Common myeloid progenitor, CD34-positive (primary cell): ENCODE data around the gene CNOT4.

Experiments used
- CTCF ChIA-PET: fragments of 350-600 bp; sonication (Branson Sonifier 250); formaldehyde crosslinking; loops from one replicate; lab custom pipeline; 2021; ENCODE audit warnings: antibody characterized with exemption; lab: Charles Lee
- POLR2A ChIA-PET: fragments of 350-600 bp; sonication (Branson Sonifier 250); formaldehyde crosslinking; loops from one replicate; lab custom pipeline; 2021; ENCODE audit warnings: antibody characterized with exemption; lab: Charles Lee
- DNase-seq, 3 donors: peaks; one replicate each; pipeline versions ENCODE4 v3.0.0 to v3.0.0-alpha.2; 2013
- H3K27ac ChIP-seq, 2 experiments: 1 replicate in 1 of 2; 2 replicates in 1 of 2; pipeline ENCODE4 v1.7.0; 2013; ENCODE audit warnings: inconsistent platforms in 2 of 2, low read length in 2 of 2, mild to moderate bottlenecking in 2 of 2, low read depth in 1 of 2, moderate library complexity in 1 of 2; ENCODE audit not compliant: severe bottlenecking in 2 of 2, insufficient read depth in 1 of 2, poor library complexity in 1 of 2
- H3K27me3 ChIP-seq, 5 experiments: replicated peaks in 2 of 5; 1 replicate in 3 of 5; 2 replicates in 2 of 5; pipeline versions ENCODE4 v1.6.1 to v1.7.0; 2013; ENCODE audit warnings: low read length in 4 of 5, mild to moderate bottlenecking in 2 of 5, moderate library complexity in 2 of 5, inconsistent platforms in 1 of 5; ENCODE audit not compliant: insufficient read depth in 5 of 5, control insufficient read depth in 4 of 5
- H3K36me3 ChIP-seq, 4 experiments: 1 replicate in 2 of 4; 2 replicates in 2 of 4; pipeline versions ENCODE4 v1.6.1 to v1.7.0; 2013; ENCODE audit warnings: low read length in 3 of 4, control low read depth in 1 of 4, mild to moderate bottlenecking in 1 of 4; ENCODE audit not compliant: control insufficient read depth in 4 of 4, insufficient read depth in 4 of 4
- H3K4me1 ChIP-seq, 4 experiments: 1 replicate in 3 of 4; 2 replicates in 1 of 4; pipeline versions ENCODE4 v1.6.1 to v1.7.1; 2013; ENCODE audit warnings: low read length in 3 of 4, mild to moderate bottlenecking in 3 of 4, control low read depth in 1 of 4, inconsistent platforms in 1 of 4, moderate library complexity in 1 of 4; ENCODE audit not compliant: control insufficient read depth in 4 of 4, insufficient read depth in 4 of 4; ENCODE audit errors: control extremely low read depth in 1 of 4
- H3K4me3 ChIP-seq, 7 experiments: 1 replicate in 4 of 7; 2 replicates in 3 of 7; pipeline versions ENCODE4 v1.5.1 to v1.7.0; 2013; ENCODE audit warnings: mild to moderate bottlenecking in 7 of 7, low read length in 6 of 7, moderate library complexity in 6 of 7, inconsistent platforms in 2 of 7, low read depth in 2 of 7, control low read depth in 1 of 7; ENCODE audit not compliant: insufficient read depth in 4 of 7, control insufficient read depth in 1 of 7; ENCODE audit errors: extremely low read depth in 1 of 7
- H3K9me3 ChIP-seq, 5 experiments: 1 replicate in 4 of 5; 2 replicates in 1 of 5; pipeline versions ENCODE4 v1.6.1 to v1.7.1; 2013; ENCODE audit warnings: low read length in 4 of 5, mild to moderate bottlenecking in 2 of 5, inconsistent platforms in 1 of 5, low read depth in 1 of 5, moderate library complexity in 1 of 5; ENCODE audit not compliant: control insufficient read depth in 4 of 5, insufficient read depth in 2 of 5; ENCODE audit errors: control extremely low read depth in 1 of 5
- WGBS: methylation state at CpG from one replicate; pipeline ENCODE4 v1.1.5; 2013; ENCODE audit not compliant: insufficient coverage; 5-methylcytosine and 5-hydroxymethylcytosine counted together

Gene CNOT4

DNA sequence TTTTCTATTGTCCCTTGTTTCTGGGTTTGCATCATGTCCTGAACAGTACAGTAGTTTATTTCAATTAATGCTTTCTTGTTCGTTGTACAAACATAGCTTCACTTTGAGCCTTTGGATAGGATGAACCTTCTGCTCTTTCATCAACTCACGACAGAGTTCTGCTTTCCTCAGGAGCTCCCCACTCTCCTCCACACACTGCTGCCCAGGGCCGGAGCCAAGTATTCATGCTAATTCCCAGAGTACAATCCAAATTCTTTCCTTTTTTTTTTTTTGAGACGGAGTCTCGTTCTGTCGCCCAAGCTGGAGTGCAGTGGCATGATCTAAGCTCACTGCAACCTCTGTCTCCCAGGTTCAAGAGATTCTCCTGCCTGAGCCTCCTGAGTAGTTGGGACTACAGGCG is 40.3 kb upstream of the CNOT4 start:
- ChIA-PET POLR2A (no interaction called here), CTCF (interaction anchor here (0.7 kb wide), 1 partner anchor 409 kb away, joined by 3 read pairs; no protein-coding TSS in a partner anchor)
- no peak for DNase-seq
- no peaks in the 10 kb centered on the region for H3K36me3 ChIP-seq
- no peak overlapping the region for H3K4me3 ChIP-seq
- no peaks in the 10 kb centered on the region for H3K9me3 ChIP-seq
- no peaks in the 10 kb centered on the region for H3K27me3 ChIP-seq
- WGBS = 99% methylated on average over 7 of the region's 7 CpGs
- no peak overlapping the region for H3K27ac ChIP-seq
- H3K4me1 ChIP-seq = no peaks in the 10 kb centered on the region

DNA sequence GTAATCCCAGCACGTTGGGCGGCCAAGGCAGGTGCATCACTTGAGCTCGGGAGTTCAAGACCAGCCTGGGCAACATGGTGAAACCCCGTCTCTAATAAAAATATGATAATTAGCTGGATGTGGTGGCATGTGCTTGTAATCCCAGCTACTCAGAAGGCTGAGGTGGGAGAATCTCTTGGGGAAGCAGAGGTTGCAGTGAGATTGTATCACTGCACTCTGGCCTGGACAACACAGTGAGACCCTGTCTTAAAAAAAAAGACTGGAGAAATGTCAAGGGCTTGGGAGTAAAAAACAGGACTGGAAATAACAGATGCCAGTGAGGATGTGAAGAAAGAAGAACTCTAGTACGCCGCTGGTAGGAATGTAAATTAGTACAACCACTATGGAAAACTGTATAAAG is 31.1 kb upstream of the CNOT4 start:
- H3K4me1 ChIP-seq = peaks cover 3 to 10% (median 7%) of the 10 kb centered on the region in 4 experiments
- WGBS = 100% methylated on average over 5 of the region's 6 CpGs
- CTCF ChIA-PET = no interaction called here
- DNase-seq = no peak
- H3K4me3 ChIP-seq = no peak overlapping the region
- no peaks in the 10 kb centered on the region for H3K36me3 ChIP-seq
- H3K27me3 ChIP-seq = no peaks in the 10 kb centered on the region
- no peaks in the 10 kb centered on the region for H3K9me3 ChIP-seq
- H3K27ac ChIP-seq = no peak overlapping the region
- POLR2A ChIA-PET = interaction anchor here (0.6 to 0.7 kb wide), 3 partner anchors 37 to 93 kb away, joined by 3 to 9 read pairs (median 4); no protein-coding TSS in a partner anchor

DNA sequence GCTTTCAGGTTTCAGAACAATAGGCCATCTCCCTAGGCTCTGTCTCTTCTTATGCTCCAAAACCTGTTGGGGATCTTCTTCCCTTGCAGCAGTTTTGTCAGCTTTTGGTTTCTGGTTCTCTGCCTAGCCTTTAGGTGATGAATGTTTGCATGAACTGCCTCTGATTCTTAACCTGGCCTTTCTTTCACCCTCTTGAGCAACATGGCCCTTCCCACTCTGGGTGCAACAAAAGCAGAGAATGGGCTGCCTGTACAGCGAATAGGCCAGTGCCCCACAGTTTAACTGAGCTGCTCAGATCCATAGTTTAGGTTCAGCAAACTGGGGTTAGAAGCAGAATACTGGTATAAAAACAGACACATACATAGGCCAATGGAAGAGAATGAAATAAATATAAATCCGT is 29.7 kb upstream of the CNOT4 start:
- H3K9me3 ChIP-seq = no peaks in the 10 kb centered on the region
- H3K4me3 ChIP-seq = no peak overlapping the region
- no peaks in the 10 kb centered on the region for H3K27me3 ChIP-seq
- H3K4me1 ChIP-seq = peaks cover 3 to 10% (median 7%) of the 10 kb centered on the region in 4 experiments
- CTCF ChIA-PET = interaction anchor here (1.5 kb wide), 1 partner anchor 13 kb away, joined by 6 read pairs; no protein-coding TSS in a partner anchor
- no peaks in the 10 kb centered on the region for H3K36me3 ChIP-seq
- POLR2A ChIA-PET = no interaction called here
- no peak for DNase-seq
- WGBS = no CpG with 5 or more reads among the region's 2 CpGs
- no peak overlapping the region for H3K27ac ChIP-seq

DNA sequence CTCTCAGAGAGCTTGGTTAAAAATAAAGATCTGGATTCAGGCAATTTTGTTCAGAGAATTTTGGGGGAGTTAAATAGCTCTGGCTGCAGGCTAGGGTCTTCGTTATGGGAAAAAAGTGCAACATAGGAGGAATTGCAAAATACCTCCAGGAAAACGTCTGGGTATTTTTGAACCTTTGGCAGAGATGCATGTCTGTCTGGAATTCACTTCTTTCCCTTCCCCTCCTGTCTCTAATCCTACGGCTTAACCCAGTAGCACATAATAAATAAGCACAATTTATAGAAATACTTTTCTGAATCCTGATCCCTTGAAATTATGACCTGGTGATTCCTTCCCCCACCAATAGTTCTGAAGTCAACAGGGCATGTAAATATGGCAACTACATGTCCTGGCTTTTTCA is 28.5 kb upstream of the CNOT4 start:
- no peak overlapping the region for H3K4me3 ChIP-seq
- CTCF ChIA-PET = interaction anchor here (0.7 to 1.0 kb wide), 2 partner anchors 18 to 20 kb away, joined by 3 read pairs; no protein-coding TSS in a partner anchor
- H3K36me3 ChIP-seq = no peaks in the 10 kb centered on the region
- WGBS = 78% methylated on average over 3 of the region's 3 CpGs
- H3K4me1 ChIP-seq = peaks cover 3 to 10% (median 7%) of the 10 kb centered on the region in 4 experiments
- POLR2A ChIA-PET = no interaction called here
- H3K27ac ChIP-seq = no peak overlapping the region
- H3K27me3 ChIP-seq = no peaks in the 10 kb centered on the region
- no peak for DNase-seq
- no peaks in the 10 kb centered on the region for H3K9me3 ChIP-seq

DNA sequence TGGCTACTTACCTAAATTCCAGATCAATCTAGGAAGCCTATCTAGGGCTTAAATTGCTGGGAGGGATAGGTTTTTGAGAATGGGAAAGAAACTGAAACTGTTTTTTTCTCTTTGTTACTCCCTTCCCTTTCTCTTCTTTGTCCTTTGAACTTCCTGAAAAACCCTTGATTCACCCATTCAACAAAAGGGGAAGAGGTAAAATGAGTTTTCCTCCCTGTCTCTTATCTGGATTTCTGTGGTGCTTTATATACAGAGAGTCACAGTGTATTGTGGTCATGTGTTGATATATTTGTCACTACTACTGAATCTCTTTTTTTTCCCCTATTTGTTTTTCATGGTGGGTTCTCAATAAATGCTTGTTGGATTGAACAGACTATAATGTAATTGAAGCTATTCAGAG is 28.0 kb upstream of the CNOT4 start:
- Histone ChIP-seq H3K9me3 (no peaks in the 10 kb centered on the region), H3K4me1 (peaks cover 3 to 10% (median 7%) of the 10 kb centered on the region in 4 experiments), H3K27ac (peak overlapping the region in 1 of 2 experiments; percentile 16), H3K4me3 (peak overlapping the region in 1 of 7 experiments; percentile 4), H3K36me3 (no peaks in the 10 kb centered on the region), H3K27me3 (no peaks in the 10 kb centered on the region)
- POLR2A ChIA-PET = no interaction called here
- peak; percentile 39 to 75 (median 68) for DNase-seq
- CTCF ChIA-PET = interaction anchor here (0.7 to 1.0 kb wide), 2 partner anchors 17 to 21 kb away, joined by 3 read pairs; no protein-coding TSS in a partner anchor

DNA sequence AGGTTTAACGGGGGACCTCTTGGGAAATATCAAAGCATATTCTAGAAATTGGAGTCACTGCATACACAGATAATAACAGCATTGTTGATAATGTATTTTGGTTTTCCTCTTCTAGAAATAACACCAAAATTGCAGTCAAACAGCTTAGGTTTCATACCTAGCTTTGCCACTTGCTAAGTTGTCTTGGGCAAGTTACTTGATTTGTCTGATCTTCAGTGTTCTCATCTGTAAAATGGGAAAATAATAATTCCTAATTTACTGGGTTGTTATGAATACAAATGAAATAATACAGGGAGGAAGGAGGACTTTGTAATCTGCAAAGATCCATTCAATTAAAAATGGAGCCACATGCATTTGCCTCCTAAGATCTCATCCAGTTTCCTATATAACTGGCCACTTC is 27.6 kb upstream of the CNOT4 start:
- Histone ChIP-seq H3K27ac (peak overlapping the region in 1 of 2 experiments; percentile 16), H3K4me1 (peaks cover 3 to 10% (median 7%) of the 10 kb centered on the region in 4 experiments), H3K9me3 (no peaks in the 10 kb centered on the region), H3K27me3 (no peaks in the 10 kb centered on the region), H3K4me3 (peak overlapping the region in 1 of 7 experiments; percentile 4), H3K36me3 (no peaks in the 10 kb centered on the region)
- ChIA-PET CTCF (no interaction called here), POLR2A (no interaction called here)
- WGBS = no CpG with 5 or more reads among the region's 1 CpG
- DNase-seq = peak in 2 of 3 donors; percentile 8 to 9

DNA sequence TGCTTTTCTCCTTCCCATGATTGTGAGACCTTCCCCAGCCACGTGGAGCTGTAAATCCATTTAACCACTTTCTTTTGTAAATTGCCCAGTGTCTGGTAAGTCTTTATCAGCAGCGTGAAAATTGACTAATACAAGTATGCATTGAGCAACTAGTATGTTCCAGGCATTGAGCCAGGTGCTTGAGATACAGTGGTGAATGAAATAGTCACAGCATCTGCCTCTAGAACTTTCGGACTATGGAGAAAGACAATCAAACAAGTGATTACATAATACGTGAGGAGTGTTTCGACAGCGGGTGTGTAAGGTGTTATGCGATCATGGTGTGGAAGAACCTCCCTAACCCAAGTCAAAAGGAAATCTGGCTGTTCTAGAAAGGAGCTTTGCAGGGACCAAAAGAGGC is 26.2 kb upstream of the CNOT4 start:
- H3K9me3 ChIP-seq = no peaks in the 10 kb centered on the region
- H3K4me3 ChIP-seq = no peak overlapping the region
- WGBS = 95% methylated on average over 5 of the region's 7 CpGs
- no peaks in the 10 kb centered on the region for H3K27me3 ChIP-seq
- peaks cover 3 to 10% (median 7%) of the 10 kb centered on the region in 4 experiments for H3K4me1 ChIP-seq
- DNase-seq = peak in 2 of 3 donors; percentile 5 to 10
- no peak overlapping the region for H3K27ac ChIP-seq
- H3K36me3 ChIP-seq = no peaks in the 10 kb centered on the region
- ChIA-PET POLR2A (no interaction called here), CTCF (no interaction called here)
